ENCODE data around the gene GFOD1.

The GFOD1 gene

GRCh38 chr6:13487122-13488014, at the start of gene GFOD1:
Gene GFOD1, minus strand, starts transcription at chr6:13487600. Its CDS starts 710 bp downstream, at chr6:13486890.
- TF ChIP-seq EP300 (IDR thresholded peaks at IDR 0.05; ENCODE audit: borderline replicate concordance) = no peak
- no peak for TF ChIP-seq TCF12 (IDR thresholded peaks at IDR 0.05; ENCODE audit: low read depth)
- no peak for TF ChIP-seq REST (IDR thresholded peaks at IDR 0.05; ENCODE audit: low read depth)
- no peak for TF ChIP-seq USF1 (IDR thresholded peaks at IDR 0.05)
- TF ChIP-seq RAD21 (IDR thresholded peaks at IDR 0.05; ENCODE audit: low read depth) = no peak
- TF ChIP-seq EGR1 (IDR thresholded peaks at IDR 0.05) = no peak
- no peak for TF ChIP-seq CEBPB (IDR thresholded peaks at IDR 0.05)
- TF ChIP-seq CREB1 (IDR thresholded peaks at IDR 0.05; ENCODE audit: low read depth) = no peak
- TF ChIP-seq MAX (IDR thresholded peaks at IDR 0.05) = peak; percentile 57; the same call in 1 of the 2 replicates
- peak; percentile 71 for TF ChIP-seq YY1 (IDR thresholded peaks at IDR 0.05; ENCODE audit: low read depth)
- TF ChIP-seq ZBTB7A (IDR thresholded peaks at IDR 0.05; ENCODE audit: low read depth) = 0 out of 2 replicates have a peak, but pooled peaks have one; percentile 46
- no peak for TF ChIP-seq TEAD4 (IDR thresholded peaks at IDR 0.05)
- no peak for TF ChIP-seq NFIC (IDR thresholded peaks at IDR 0.05)
- TF ChIP-seq TAF1 (IDR thresholded peaks at IDR 0.05; ENCODE audit: low read depth) = peak; percentile 71; the same call in 1 of the 2 replicates
- TF ChIP-seq FOXM1 (IDR thresholded peaks at IDR 0.05; ENCODE audit: borderline replicate concordance, low read depth) = no peak

GRCh38 chr6:13536796-13537526, 49.6 kb upstream of the GFOD1 start:
- TF ChIP-seq CEBPB (IDR thresholded peaks at IDR 0.05) = no peak
- TF ChIP-seq TEAD4 (IDR thresholded peaks at IDR 0.05) = no peak
- TF ChIP-seq CREB1 (IDR thresholded peaks at IDR 0.05; ENCODE audit: low read depth) = no peak
- TF ChIP-seq RAD21 (IDR thresholded peaks at IDR 0.05; ENCODE audit: low read depth) = no peak
- TF ChIP-seq TAF1 (IDR thresholded peaks at IDR 0.05; ENCODE audit: low read depth) = no peak
- no peak for TF ChIP-seq ZBTB7A (IDR thresholded peaks at IDR 0.05; ENCODE audit: low read depth)
- TF ChIP-seq FOXM1 (IDR thresholded peaks at IDR 0.05; ENCODE audit: borderline replicate concordance, low read depth) = no peak
- TF ChIP-seq EP300 (IDR thresholded peaks at IDR 0.05; ENCODE audit: borderline replicate concordance) = no peak

- TF ChIP-seq YY1 (IDR thresholded peaks at IDR 0.05; ENCODE audit: low read depth) (no peak), CREB1 (IDR thresholded peaks at IDR 0.05; ENCODE audit: low read depth) (no peak), REST (IDR thresholded peaks at IDR 0.05; ENCODE audit: low read depth) (no peak), USF1 (IDR thresholded peaks at IDR 0.05) (no peak), CEBPB (IDR thresholded peaks at IDR 0.05) (no peak), EGR1 (IDR thresholded peaks at IDR 0.05) (no peak), TEAD4 (IDR thresholded peaks at IDR 0.05) (no peak), RAD21 (IDR thresholded peaks at IDR 0.05; ENCODE audit: low read depth) (no peak), TCF12 (IDR thresholded peaks at IDR 0.05; ENCODE audit: low read depth) (no peak), ZBTB7A (IDR thresholded peaks at IDR 0.05; ENCODE audit: low read depth) (no peak), TAF1 (IDR thresholded peaks at IDR 0.05; ENCODE audit: low read depth) (no peak), NFIC (IDR thresholded peaks at IDR 0.05) (no peak), MAX (IDR thresholded peaks at IDR 0.05) (no peak), EP300 (IDR thresholded peaks at IDR 0.05; ENCODE audit: borderline replicate concordance) (no peak), FOXM1 (IDR thresholded peaks at IDR 0.05; ENCODE audit: borderline replicate concordance, low read depth) (no peak)
Observed at GRCh38 chr6:13535306-13535705, 47.9 kb upstream of the GFOD1 start.

- no peak for TF ChIP-seq TCF12 (IDR thresholded peaks at IDR 0.05; ENCODE audit: low read depth)
Observed at GRCh38 chr6:13534536-13534935, 47.1 kb upstream of the GFOD1 start.

GRCh38 chr6:13531956-13532355, 44.6 kb upstream of the GFOD1 start:
- TF ChIP-seq ZBTB7A (IDR thresholded peaks at IDR 0.05; ENCODE audit: low read depth) (no peak), TEAD4 (IDR thresholded peaks at IDR 0.05) (no peak), USF1 (IDR thresholded peaks at IDR 0.05) (no peak), EP300 (IDR thresholded peaks at IDR 0.05; ENCODE audit: borderline replicate concordance) (no peak), NFIC (IDR thresholded peaks at IDR 0.05) (no peak), REST (IDR thresholded peaks at IDR 0.05; ENCODE audit: low read depth) (no peak), TAF1 (IDR thresholded peaks at IDR 0.05; ENCODE audit: low read depth) (no peak)
